CD4-positive, alpha-beta T cell (primary cell): Measurements from ENCODE around the gene PSAPL1. TPM values are rescaled to one million over a fixed set of nuclear protein-coding genes. Genes with fewer than 3 reads are reported as not detected.

ENCODE experiments used
- ATAC-seq: fragments of 200-7000 bp; cut with Tn5 transposase; one replicate; pipeline ENCODE4 v1.10.0; 2022; ENCODE audit warnings: mild to moderate bottlenecking; ENCODE audit not compliant: poor library complexity
- CTCF ChIA-PET: fragments of 350-600 bp; sonication (Branson Sonifier 250); formaldehyde crosslinking; loops from one replicate; lab custom pipeline; 2021; ENCODE audit warnings: antibody characterized with exemption, inconsistent platforms; lab: Charles Lee
- POLR2A ChIA-PET: fragments of 350-600 bp; sonication (Branson Sonifier 250); formaldehyde crosslinking; loops from one replicate; lab custom pipeline; 2021; ENCODE audit warnings: antibody characterized with exemption, inconsistent platforms; lab: Charles Lee
- DNase-seq, 14 experiments: peaks; one replicate each; pipeline ENCODE4 v3.0.0-alpha.2; 2013 to 2020; ENCODE audit warnings: mixed read lengths in 2 of 14
- H3K27ac ChIP-seq, 2 donors: one replicate each; pipeline versions ENCODE4 v1.5.1 to v1.7.0; 2013; ENCODE audit warnings: low read length in 2 of 2, low read depth in 1 of 2, mild to moderate bottlenecking in 1 of 2
- H3K27me3 ChIP-seq, 2 experiments: 1 replicate in 1 of 2; 2 replicates in 1 of 2; pipeline versions ENCODE4 v1.6.1 to v1.7.0; 2013; ENCODE audit warnings: low read length in 2 of 2, control low read depth in 1 of 2, mild to moderate bottlenecking in 1 of 2, moderate library complexity in 1 of 2; ENCODE audit not compliant: insufficient read depth in 2 of 2, control insufficient read depth in 1 of 2
- H3K36me3 ChIP-seq: one replicate; pipeline ENCODE4 v1.6.1; 2013; ENCODE audit warnings: low read length, control low read depth; ENCODE audit not compliant: insufficient read depth
- H3K4me1 ChIP-seq: one replicate; pipeline ENCODE4 v1.6.1; 2013; ENCODE audit warnings: low read length, control low read depth; ENCODE audit not compliant: insufficient read depth
- H3K4me3 ChIP-seq: one replicate; pipeline ENCODE4 v1.5.1; 2013; ENCODE audit warnings: mild to moderate bottlenecking, low read length, moderate library complexity
- H3K9me3 ChIP-seq, 2 experiments: 1 replicate in 1 of 2; 2 replicates in 1 of 2; pipeline versions ENCODE4 v1.6.1 to v1.7.0; 2013; ENCODE audit warnings: low read length in 2 of 2, mild to moderate bottlenecking in 2 of 2, control low read depth in 1 of 2, moderate library complexity in 1 of 2; ENCODE audit not compliant: control insufficient read depth in 1 of 2, insufficient read depth in 1 of 2
- H3K27ac Mint-ChIP-seq: one replicate; pipeline ENCODE4 v1.8.0; 2020; ENCODE audit warnings: mixed read lengths
- H3K27me3 Mint-ChIP-seq: one replicate; pipeline ENCODE4 v1.8.0; 2021; ENCODE audit warnings: mixed read lengths
- H3K36me3 Mint-ChIP-seq: one replicate; pipeline ENCODE4 v1.8.0; 2021; ENCODE audit warnings: low read depth, mixed read lengths
- H3K4me1 Mint-ChIP-seq: one replicate; pipeline ENCODE4 v1.8.0; 2021; ENCODE audit warnings: low read depth, mixed read lengths
- H3K4me3 Mint-ChIP-seq: one replicate; pipeline ENCODE4 v1.8.0; 2020; ENCODE audit warnings: mild to moderate bottlenecking, mixed read lengths
- H3K9me3 Mint-ChIP-seq: one replicate; pipeline ENCODE4 v1.8.0; 2020; ENCODE audit warnings: mixed read lengths
- CTCF ChIP-seq: fragments of 200-600 bp; IDR thresholded peaks from one replicate; pipeline ENCODE4 v1.8.0; 2022; ENCODE audit warnings: antibody characterized with exemption, mild to moderate bottlenecking
- intact Hi-C, 2 experiments: fragments of 100-400 bp; cut with DNase I in 1 of 2; cut with micrococcal nuclease in 1 of 2; formaldehyde crosslinking; loops; one replicate each; pipeline versions ENCODE4 v1.15.1 to v1.9.0; 2023 to 2025; cut with DNase I, micrococcal nuclease
- total RNA-seq, 174 experiments: library from RNA in 2 of 174; stranded (reverse) in 2 of 174; gene quantifications; one replicate each; pipeline ENCODE4 v1.2.3 and lab custom pipeline; 2021 to 2026

Gene PSAPL1
- total RNA-seq, 2 experiments from 2014 or later, result not detected

- POLR2A ChIA-PET, result no interaction called here
- Mint-ChIP-seq H3K36me3 (no peaks in the 10 kb centered on the region), H3K4me1 (no peaks in the 10 kb centered on the region), H3K4me3 (no peak overlapping the region), H3K27ac (no peak overlapping the region), H3K27me3 (peaks cover 7% of the 10 kb centered on the region), H3K9me3 (no peaks in the 10 kb centered on the region)
- Histone ChIP-seq H3K4me1 (no peaks in the 10 kb centered on the region), H3K4me3 (no peak overlapping the region), H3K36me3 (no peaks in the 10 kb centered on the region), H3K9me3 (peaks cover 0 to 6% of the 10 kb centered on the region in 2 experiments), H3K27me3 (no peaks in the 10 kb centered on the region), H3K27ac (no peak overlapping the region)
- no peak for DNase-seq
- TF ChIP-seq CTCF, result no peak
- CTCF ChIA-PET, result no interaction called here
- intact Hi-C loops, result no loop called here
- ATAC-seq, result no peak
Observed at GRCh38 chr4:7466215-7466614, 31.5 kb upstream of the PSAPL1 start.

- Mint-ChIP-seq H3K4me1 (no peaks in the 10 kb centered on the region), H3K27ac (no peak overlapping the region), H3K36me3 (no peaks in the 10 kb centered on the region), H3K27me3 (peaks cover 9% of the 10 kb centered on the region), H3K4me3 (no peak overlapping the region), H3K9me3 (no peaks in the 10 kb centered on the region)
- Histone ChIP-seq H3K27me3 (no peaks in the 10 kb centered on the region), H3K27ac (no peak overlapping the region), H3K4me1 (no peaks in the 10 kb centered on the region), H3K9me3 (peaks cover 0 to 6% of the 10 kb centered on the region in 2 experiments), H3K36me3 (no peaks in the 10 kb centered on the region), H3K4me3 (no peak overlapping the region)
- no peak for ATAC-seq
- ChIA-PET CTCF (no interaction called here), POLR2A (no interaction called here)
- TF ChIP-seq CTCF, result no peak
- no peak for DNase-seq
- intact Hi-C loops, result no loop called here
Observed at GRCh38 chr4:7465017-7465416, 30.3 kb upstream of the PSAPL1 start.

DNA sequence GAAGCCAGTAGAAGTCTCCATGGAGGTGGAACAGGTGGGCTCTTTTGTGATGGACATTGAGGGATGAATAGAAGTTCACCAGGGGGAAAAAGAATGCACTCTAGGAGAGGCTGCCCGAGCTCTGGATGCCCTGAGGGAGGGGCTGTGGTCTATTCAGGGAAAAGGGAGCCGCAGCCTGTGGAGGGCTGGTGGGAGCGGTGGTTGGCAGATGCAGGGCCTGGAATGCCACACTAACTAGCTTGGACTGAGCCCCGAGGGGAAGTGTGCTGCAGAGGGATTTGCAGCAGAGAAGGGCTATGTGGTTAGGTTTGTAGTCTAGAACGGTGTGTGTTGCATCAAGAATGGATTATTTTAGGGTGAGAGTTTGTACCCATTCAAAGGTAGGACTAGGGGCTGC, 29.5 kb upstream of the PSAPL1 start:
- H3K27me3 ChIP-seq, result no peaks in the 10 kb centered on the region
- ChIA-PET CTCF (no interaction called here), POLR2A (no interaction called here)
- no peak overlapping the region for H3K4me3 Mint-ChIP-seq
- peaks cover 9% of the 10 kb centered on the region for H3K27me3 Mint-ChIP-seq
- H3K27ac ChIP-seq, result no peak overlapping the region
- no peaks in the 10 kb centered on the region for H3K4me1 Mint-ChIP-seq
- TF ChIP-seq CTCF, result no peak
- H3K4me1 ChIP-seq, result no peaks in the 10 kb centered on the region
- ATAC-seq (no peak), DNase-seq (no peak)
- no peak overlapping the region for H3K4me3 ChIP-seq
- intact Hi-C loops, result no loop called here
- H3K36me3 Mint-ChIP-seq, result no peaks in the 10 kb centered on the region
- peaks cover 0 to 6% of the 10 kb centered on the region in 2 experiments for H3K9me3 ChIP-seq
- no peaks in the 10 kb centered on the region for H3K9me3 Mint-ChIP-seq
- no peaks in the 10 kb centered on the region for H3K36me3 ChIP-seq
- H3K27ac Mint-ChIP-seq, result no peak overlapping the region
